Activated CD4-positive, alpha-beta memory T cell treated with anti-CD3 and anti-CD28 coated beads for 36 hours (primary cell): ENCODE measurements around the gene KRT4. TPM values are rescaled to one million over a fixed set of nuclear protein-coding genes. Genes with fewer than 3 reads are reported as not detected.

Experiments
- CTCF ChIA-PET: fragments of 350-600 bp; sonication (Branson Sonifier 250); formaldehyde crosslinking; loops from one replicate; lab custom pipeline; 2021; ENCODE audit warnings: antibody characterized with exemption, inconsistent platforms; lab: Charles Lee
- POLR2A ChIA-PET: fragments of 350-600 bp; sonication (Branson Sonifier 250); formaldehyde crosslinking; loops from one replicate; lab custom pipeline; 2021; ENCODE audit warnings: antibody characterized with exemption; lab: Charles Lee
- DNase-seq: peaks from one replicate; pipeline ENCODE4 v3.0.0-alpha.2; 2020
- H3K27ac Mint-ChIP-seq: one replicate; pipeline ENCODE4 v1.8.0; 2021; ENCODE audit warnings: mixed read lengths
- H3K27me3 Mint-ChIP-seq: one replicate; pipeline ENCODE4 v1.8.0; 2021; ENCODE audit warnings: mixed read lengths
- H3K36me3 Mint-ChIP-seq: one replicate; pipeline ENCODE4 v1.8.0; 2021; ENCODE audit warnings: mixed read lengths
- H3K4me1 Mint-ChIP-seq: one replicate; pipeline ENCODE4 v1.8.0; 2021; ENCODE audit warnings: low read depth, mixed read lengths
- H3K4me3 Mint-ChIP-seq: one replicate; pipeline ENCODE4 v1.8.0; 2021; ENCODE audit warnings: mild to moderate bottlenecking, mixed read lengths
- H3K9me3 Mint-ChIP-seq: one replicate; pipeline ENCODE4 v1.8.0; 2021; ENCODE audit warnings: mixed read lengths
- intact Hi-C: fragments of 100-400 bp; cut with micrococcal nuclease; formaldehyde crosslinking; loops from one replicate; pipeline ENCODE4 v1.15.1; 2023
- total RNA-seq, 2 experiments: library from RNA; stranded (reverse); gene quantifications; one replicate each; pipeline ENCODE4 v1.2.3, GENCODE V29; 2021

Gene KRT4
- total RNA-seq, 2 experiments from 2014 or later, result not detected

DNA sequence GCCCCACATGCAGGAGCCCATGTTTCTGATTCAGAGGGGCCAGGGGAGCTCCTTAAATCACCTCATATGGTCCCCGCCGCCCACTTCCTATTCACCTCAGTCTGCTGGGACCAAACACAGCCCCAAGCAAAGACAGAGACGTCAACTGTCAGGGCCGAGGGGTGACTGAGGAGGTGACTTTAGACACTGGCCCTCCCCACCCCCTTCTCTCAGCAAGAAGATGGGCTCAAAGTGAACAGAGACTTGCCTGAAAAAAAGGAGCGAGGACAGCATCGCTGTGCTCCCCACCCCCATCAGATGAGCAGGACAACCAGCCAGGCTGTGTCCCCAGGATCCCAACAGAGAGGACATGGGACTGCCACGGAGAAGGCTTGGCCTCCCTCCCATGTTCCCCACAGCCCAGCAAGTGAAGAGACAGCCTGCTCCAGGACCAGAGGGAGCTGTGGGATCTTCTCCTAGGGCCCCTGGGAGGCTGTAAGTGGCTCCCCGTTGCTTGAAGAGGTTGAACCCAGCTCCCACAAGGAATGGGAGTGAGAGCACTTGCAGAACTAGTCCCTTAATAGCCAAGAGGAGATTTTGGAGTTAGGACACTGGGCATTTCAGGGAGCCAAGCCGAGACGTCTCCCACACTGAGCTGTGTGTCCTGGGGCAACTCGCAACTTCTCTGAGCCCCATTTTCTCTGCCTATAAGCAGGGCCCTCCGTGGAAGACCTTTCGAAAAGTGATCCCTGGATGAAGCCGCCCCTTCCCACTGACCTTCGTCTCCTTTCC is 21.5 kb upstream of the KRT4 start:
- ChIA-PET POLR2A (no interaction called here), CTCF (no interaction called here)
- Mint-ChIP-seq H3K36me3 (no peaks in the 10 kb centered on the region), H3K9me3 (no peaks in the 10 kb centered on the region), H3K4me3 (no peak overlapping the region), H3K27me3 (peaks cover 15% of the 10 kb centered on the region), H3K4me1 (peaks cover 22% of the 10 kb centered on the region), H3K27ac (no peak overlapping the region)
- DNase-seq, result no peak
- intact Hi-C loops, result no loop called here

DNA sequence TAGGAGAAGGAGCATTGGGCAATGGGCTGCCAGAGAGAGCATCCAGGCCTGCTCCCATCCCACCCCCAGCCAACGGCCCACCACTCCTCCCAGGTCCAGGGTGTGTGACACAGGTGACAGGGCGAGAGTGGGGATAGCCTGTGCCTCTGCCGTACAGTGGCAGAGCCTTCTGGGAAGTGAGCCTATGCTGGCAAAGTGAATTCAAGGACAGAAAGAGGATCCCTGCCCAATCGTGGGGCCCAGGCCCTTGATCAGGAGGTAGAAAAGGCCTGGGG is 20.7 kb upstream of the KRT4 start:
- POLR2A ChIA-PET, result no interaction called here
- Mint-ChIP-seq H3K4me1 (peaks cover 22% of the 10 kb centered on the region), H3K27me3 (peaks cover 15% of the 10 kb centered on the region), H3K36me3 (no peaks in the 10 kb centered on the region), H3K9me3 (no peaks in the 10 kb centered on the region), H3K4me3 (no peak overlapping the region), H3K27ac (no peak overlapping the region)
- DNase-seq, result no peak
- CTCF ChIA-PET, result no interaction called here
- intact Hi-C loops, result no loop called here

DNA sequence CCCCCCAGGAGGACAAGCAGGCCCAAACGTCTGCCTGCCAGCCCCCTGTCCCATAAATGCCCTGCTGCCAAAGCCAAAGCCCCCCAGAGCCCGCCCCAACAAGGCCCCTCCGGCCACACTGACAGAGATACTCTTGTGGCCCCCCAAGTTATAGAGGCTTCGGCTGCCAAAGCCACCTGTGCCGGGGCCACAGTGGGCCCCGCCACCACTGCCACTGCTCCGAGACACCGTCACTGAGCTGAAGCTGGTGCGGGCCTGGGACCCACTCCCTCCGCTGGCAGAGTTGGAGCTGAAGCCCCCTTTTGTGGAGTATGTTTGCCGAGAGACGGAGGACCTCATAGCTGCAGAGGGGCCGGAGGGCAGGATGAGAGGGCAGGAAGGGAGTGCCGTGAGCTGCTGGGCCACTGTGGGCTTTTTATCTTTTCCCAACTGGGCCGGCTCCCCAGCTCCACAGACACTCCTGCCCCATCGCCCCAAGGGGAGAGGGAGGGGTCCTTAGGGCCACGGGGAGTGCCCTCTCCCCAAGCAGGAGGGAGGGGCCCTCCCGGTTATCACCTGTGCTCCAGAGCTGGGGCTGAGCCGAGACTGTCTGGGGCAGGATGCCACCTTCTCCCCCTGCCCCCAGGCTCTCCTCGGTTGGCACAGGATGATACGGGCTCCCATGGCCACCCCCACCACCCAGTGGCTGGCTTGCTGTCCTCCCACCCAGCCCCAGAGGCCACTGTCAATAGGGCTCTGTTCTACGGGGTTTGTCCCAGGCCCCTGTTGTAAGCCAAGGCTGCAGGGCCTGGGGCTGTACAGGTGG is 20.2 kb upstream of the KRT4 start, which contains the start of gene KRT79:
KRT79 (minus strand) TSS at position 390 of the 805 bp plus-strand sequence; CDS start at position 339, 51 bp downstream.
- Mint-ChIP-seq H3K27me3 (peaks cover 15% of the 10 kb centered on the region), H3K36me3 (no peaks in the 10 kb centered on the region), H3K27ac (no peak within 1 kb of the TSS), H3K4me1 (peaks cover 22% of the 10 kb centered on the region), H3K9me3 (no peaks in the 10 kb centered on the region), H3K4me3 (no peak within 1 kb of the TSS)
- CTCF ChIA-PET, result interaction anchor here (1.5 kb wide), 1 partner anchor 46 kb away, joined by 3 read pairs; no protein-coding TSS in a partner anchor
- POLR2A ChIA-PET, result no interaction called here
- intact Hi-C loops, result no loop called here
- DNase-seq, result no peak

DNA sequence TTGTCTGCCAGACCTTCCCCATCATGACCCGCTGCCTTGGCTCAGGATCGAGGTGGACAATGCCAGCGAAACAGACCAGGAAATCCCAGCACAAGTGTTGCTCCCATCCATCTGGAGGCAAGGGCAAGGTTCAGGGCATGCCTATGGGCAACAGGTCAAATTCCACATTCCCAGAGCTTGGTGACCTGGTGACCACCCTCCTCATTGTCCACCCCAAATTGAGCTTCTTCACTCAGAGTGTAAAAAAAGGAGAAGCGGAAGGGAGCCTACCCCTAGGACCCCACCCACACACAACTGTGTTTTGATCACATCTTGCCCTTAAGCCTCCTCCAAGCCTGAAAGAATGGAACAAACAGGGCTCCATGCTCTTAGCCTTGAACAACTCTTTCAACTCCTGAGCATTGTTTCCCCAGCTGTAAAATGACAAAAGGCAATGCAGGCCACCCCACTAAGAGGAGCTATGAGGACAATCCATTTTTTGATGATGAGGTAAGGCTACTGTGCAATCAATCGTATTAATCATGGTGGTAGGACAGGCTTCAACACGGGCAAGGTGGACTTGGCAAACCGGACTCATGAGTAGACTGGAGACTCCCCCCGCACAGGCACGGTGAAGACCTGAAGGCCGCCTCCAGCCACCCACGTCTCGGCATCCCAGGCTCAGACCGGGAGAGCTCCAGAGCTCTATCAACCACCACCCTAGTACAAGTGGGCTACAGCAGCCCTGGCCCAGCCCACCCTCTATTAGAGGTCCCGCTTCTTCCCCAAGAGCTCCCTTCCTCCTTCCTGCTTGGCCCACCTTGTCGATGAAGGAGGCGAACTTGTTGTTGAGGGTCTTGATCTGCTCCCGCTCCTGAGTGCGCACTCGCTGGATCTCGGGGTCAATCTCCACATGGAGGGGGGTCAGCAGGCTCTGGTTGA is 19.3 kb upstream of the KRT4 start:
- H3K27me3 Mint-ChIP-seq, result peaks cover 9% of the 10 kb centered on the region
- CTCF ChIA-PET, result interaction anchor here (1.5 kb wide), 1 partner anchor 46 kb away, joined by 3 read pairs; no protein-coding TSS in a partner anchor
- intact Hi-C loops, result no loop called here

DNA sequence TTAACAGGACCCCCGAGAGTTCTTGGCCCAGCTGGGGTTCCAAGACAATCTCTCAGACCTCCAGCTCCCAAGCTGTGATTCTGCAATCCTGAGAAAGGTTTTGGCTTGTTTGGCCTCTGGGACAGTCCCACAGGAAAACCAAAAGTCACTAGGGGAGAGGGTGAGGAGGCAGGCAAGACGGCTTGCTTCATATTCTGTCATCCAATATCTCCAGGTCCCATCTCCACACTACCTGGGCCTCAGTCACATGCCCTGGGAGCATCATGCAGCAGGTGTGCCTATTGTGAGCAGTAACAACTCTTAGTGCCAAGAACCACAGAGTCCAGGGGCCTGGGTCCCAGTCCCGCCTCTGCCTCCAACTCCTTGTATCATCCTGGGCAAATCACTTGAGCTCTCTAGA is 18.5 kb upstream of the KRT4 start:
- intact Hi-C loops, result no loop called here
- no peak for DNase-seq
- Mint-ChIP-seq H3K27me3 (peaks cover 6% of the 10 kb centered on the region), H3K36me3 (no peaks in the 10 kb centered on the region), H3K4me1 (peaks cover 19% of the 10 kb centered on the region), H3K27ac (no peak overlapping the region), H3K4me3 (no peak overlapping the region), H3K9me3 (no peaks in the 10 kb centered on the region)
- POLR2A ChIA-PET, result no interaction called here
- CTCF ChIA-PET, result interaction anchor here (0.9 to 1.5 kb wide), 2 partner anchors 47 kb away, joined by 3 to 5 read pairs; no protein-coding TSS in a partner anchor

More for the DNA sequence above, 19.3 kb upstream of the KRT4 start:
- DNase-seq, result no peak
- no peaks in the 10 kb centered on the region for H3K9me3 Mint-ChIP-seq
- peaks cover 22% of the 10 kb centered on the region for H3K4me1 Mint-ChIP-seq
- H3K36me3 Mint-ChIP-seq, result no peaks in the 10 kb centered on the region
- no peak overlapping the region for H3K4me3 Mint-ChIP-seq
- H3K27ac Mint-ChIP-seq, result no peak overlapping the region
- POLR2A ChIA-PET, result no interaction called here

DNA sequence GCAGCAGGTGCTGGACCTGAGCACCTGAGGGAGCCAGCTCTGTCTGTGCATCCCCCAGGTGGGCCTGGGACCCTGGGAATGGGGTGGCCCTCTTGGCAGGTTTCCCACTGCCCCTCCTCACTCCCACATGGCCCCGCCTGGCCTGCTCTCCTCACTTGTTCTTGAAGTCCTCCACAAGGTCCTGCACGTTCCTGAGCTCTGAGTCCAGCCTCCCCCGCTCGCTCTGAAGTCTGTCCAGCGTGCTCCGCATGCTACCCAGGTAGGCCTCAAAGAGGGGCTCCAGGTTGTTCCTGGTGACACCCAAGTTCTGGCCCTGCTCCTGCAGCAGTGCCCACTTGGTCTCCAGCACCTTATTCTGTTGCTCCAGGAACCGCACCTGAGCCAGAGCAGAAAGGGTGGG is 17.3 kb upstream of the KRT4 start:
- peaks cover 10% of the 10 kb centered on the region for H3K4me1 Mint-ChIP-seq
- H3K27me3 Mint-ChIP-seq, result no peaks in the 10 kb centered on the region
- H3K36me3 Mint-ChIP-seq, result no peaks in the 10 kb centered on the region
- CTCF ChIA-PET, result no interaction called here
- no peak overlapping the region for H3K27ac Mint-ChIP-seq
- intact Hi-C loops, result no loop called here
- POLR2A ChIA-PET, result no interaction called here
- no peak for DNase-seq
- no peaks in the 10 kb centered on the region for H3K9me3 Mint-ChIP-seq
- no peak overlapping the region for H3K4me3 Mint-ChIP-seq

DNA sequence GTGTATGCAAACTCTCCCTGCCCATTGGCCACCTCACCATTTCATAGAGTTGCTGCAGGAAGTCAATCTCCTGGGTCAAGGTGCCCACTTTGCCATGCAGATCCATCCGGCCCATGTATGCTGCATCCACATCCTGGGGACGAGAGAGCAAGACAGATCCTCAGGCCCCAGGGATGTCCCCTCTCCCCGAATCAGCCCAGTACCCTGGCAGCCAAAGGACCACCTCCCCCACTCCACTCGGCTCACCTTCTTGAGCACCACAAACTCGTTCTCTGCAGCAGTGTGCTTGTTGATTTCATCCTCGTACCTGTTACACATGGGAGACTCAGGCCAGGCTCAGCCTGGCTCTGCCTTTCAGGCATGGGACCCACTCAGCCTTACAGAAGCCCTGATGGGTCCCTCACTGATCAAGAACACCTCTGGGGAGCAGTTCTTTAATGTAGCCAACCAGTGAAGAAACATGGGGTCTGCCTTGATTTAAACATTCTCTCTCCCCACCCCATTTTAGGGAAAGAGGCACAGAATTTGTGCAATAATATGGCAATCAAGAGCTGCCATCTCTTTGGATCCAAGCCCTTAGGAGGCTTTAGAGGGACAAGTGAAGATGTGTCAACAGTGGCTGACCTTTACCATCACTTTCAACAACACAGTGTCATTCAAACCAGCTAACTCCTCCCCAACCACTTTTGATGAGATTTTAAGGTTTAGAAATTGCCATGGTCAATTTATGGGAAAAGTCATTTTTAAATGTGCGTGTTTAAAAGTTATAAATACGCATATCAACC is 16.3 kb upstream of the KRT4 start:
- ChIA-PET CTCF (no interaction called here), POLR2A (no interaction called here)
- H3K27me3 Mint-ChIP-seq, result no peaks in the 10 kb centered on the region
- no peak for DNase-seq
- no peaks in the 10 kb centered on the region for H3K9me3 Mint-ChIP-seq
- no peaks in the 10 kb centered on the region for H3K36me3 Mint-ChIP-seq
- intact Hi-C loops, result no loop called here
- H3K4me3 Mint-ChIP-seq, result no peak overlapping the region
- no peaks in the 10 kb centered on the region for H3K4me1 Mint-ChIP-seq
- H3K27ac Mint-ChIP-seq, result no peak overlapping the region

DNA sequence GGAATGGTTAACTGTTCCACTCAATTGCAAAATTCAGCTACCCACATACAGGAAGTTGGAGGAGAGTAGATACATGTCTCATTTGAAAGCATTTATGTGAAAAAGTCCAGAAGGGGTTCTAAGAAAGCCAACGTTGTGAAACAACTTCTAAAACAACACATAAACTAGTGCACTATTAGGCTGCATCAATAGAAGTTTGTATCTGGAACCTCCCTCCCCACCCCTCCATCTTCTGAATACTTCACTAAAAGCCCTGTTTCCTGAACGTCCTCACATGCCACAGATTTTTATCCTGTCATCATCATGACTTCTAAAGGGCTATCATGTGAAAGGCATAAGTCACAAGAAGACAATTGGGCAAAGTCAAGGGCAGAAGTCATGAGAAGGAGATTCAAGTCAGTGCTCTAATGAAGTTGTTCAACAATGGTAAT is 14.7 kb upstream of the KRT4 start:
- CTCF ChIA-PET, result interaction anchor here (1.2 kb wide), 1 partner anchor 247 kb away, joined by 3 read pairs; no protein-coding TSS in a partner anchor
- Mint-ChIP-seq H3K9me3 (no peaks in the 10 kb centered on the region), H3K36me3 (no peaks in the 10 kb centered on the region), H3K27me3 (no peaks in the 10 kb centered on the region), H3K27ac (no peak overlapping the region), H3K4me3 (no peak overlapping the region), H3K4me1 (no peaks in the 10 kb centered on the region)
- intact Hi-C loops, result no loop called here
- POLR2A ChIA-PET, result no interaction called here
- no peak for DNase-seq

DNA sequence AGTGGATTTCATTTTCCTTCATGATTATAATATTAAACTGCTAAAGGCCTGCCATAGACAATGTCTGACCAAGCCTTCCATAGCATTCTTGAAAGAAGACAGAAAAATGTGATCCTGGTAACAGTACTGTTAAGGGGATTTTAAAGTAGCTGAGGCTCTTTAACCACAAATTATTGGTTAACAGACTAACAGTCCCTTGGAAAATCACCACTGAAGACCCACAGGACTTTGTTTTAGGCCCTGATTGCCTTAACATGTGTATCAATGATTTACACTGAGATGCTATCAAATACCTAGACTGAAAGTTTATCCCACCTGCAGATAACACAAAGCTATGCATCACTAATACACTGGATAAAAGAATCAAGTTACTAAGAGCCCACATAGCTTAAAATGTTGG is 14.2 kb upstream of the KRT4 start:
- ChIA-PET POLR2A (no interaction called here), CTCF (interaction anchor here (1.2 kb wide), 1 partner anchor 246 kb away, joined by 3 read pairs; no protein-coding TSS in a partner anchor)
- intact Hi-C loops, result no loop called here

DNA sequence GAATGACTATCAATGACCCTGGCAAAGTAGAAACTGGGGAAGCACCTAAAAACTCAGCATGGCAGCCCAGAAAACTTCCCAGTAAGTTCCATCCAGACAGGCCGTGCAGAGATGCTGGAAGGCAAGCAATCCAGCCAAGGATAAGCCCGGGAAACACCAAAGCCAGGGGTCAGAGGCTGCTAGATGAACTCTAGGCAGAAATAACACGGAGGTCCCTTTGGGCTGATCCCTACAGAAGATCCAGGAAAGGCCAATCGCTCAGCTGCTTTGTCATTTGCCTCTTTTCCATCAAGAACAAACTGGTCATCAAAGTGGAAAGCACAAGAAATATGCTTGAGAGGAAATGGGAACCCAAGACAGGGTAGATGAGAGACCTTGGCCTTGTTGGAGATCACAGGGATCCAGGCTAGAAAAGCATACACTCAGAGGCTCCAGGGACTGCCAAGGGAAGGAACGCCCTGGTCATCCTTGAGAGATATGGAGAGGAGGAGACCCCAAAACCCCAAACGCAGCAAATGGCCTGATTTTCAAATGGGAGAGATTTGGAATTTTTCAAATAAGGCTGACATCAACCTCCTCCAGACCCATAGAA is 13.7 kb upstream of the KRT4 start:
- ChIA-PET CTCF (interaction anchor here (1.2 kb wide), 1 partner anchor 246 kb away, joined by 3 read pairs; no protein-coding TSS in a partner anchor), POLR2A (no interaction called here)
- H3K9me3 Mint-ChIP-seq, result no peaks in the 10 kb centered on the region
- no peak overlapping the region for H3K27ac Mint-ChIP-seq
- intact Hi-C loops, result no loop called here
- no peak overlapping the region for H3K4me3 Mint-ChIP-seq
- H3K4me1 Mint-ChIP-seq, result no peaks in the 10 kb centered on the region
- DNase-seq, result no peak
- no peaks in the 10 kb centered on the region for H3K27me3 Mint-ChIP-seq
- H3K36me3 Mint-ChIP-seq, result no peaks in the 10 kb centered on the region

More for the DNA sequence above, 14.2 kb upstream of the KRT4 start:
- Mint-ChIP-seq H3K9me3 (no peaks in the 10 kb centered on the region), H3K36me3 (no peaks in the 10 kb centered on the region), H3K4me1 (no peaks in the 10 kb centered on the region), H3K27me3 (no peaks in the 10 kb centered on the region), H3K4me3 (no peak overlapping the region), H3K27ac (no peak overlapping the region)
- DNase-seq, result no peak
